ENCODE data around the gene ZNF831. TPM values are rescaled to one million over a fixed set of nuclear protein-coding genes. Genes with fewer than 3 reads are reported as not detected.

ZNF831 gene
- total RNA-seq, 1 donor from 2014 or later, result not detected

- H3K4me3 Mint-ChIP-seq, result peak overlapping the region; percentile 83
- peaks cover 34% of the 10 kb centered on the region for H3K4me1 Mint-ChIP-seq
- H3K27ac Mint-ChIP-seq (ENCODE audit: unreplicated experiment), result no peak overlapping the region
- peak; percentile 27 for DNase-seq (ENCODE audit: low read depth, low spot score)
- H3K9me3 Mint-ChIP-seq, result no peaks in the 10 kb centered on the region
- H3K27me3 Mint-ChIP-seq (ENCODE audit: low read depth), result peaks cover 44% of the 10 kb centered on the region
- no peak for TF ChIP-seq CTCF (conservative IDR thresholded peaks at IDR 0.05)
- H3K36me3 Mint-ChIP-seq (ENCODE audit: low read depth), result no peaks in the 10 kb centered on the region
These were observed 59.6 kb downstream of the ZNF831 start for GRCh38 chr20:59223182-59223601.

GRCh38 chr20:59223750-59224149 lies 60.1 kb downstream of the ZNF831 start:
- H3K9me3 Mint-ChIP-seq, result no peaks in the 10 kb centered on the region
- peak overlapping the region; percentile 83 for H3K4me3 Mint-ChIP-seq
- DNase-seq (ENCODE audit: low read depth, low spot score), result no peak
- H3K27me3 Mint-ChIP-seq (ENCODE audit: low read depth), result peaks cover 44% of the 10 kb centered on the region
- peaks cover 34% of the 10 kb centered on the region for H3K4me1 Mint-ChIP-seq
- TF ChIP-seq CTCF (conservative IDR thresholded peaks at IDR 0.05), result no peak
- H3K27ac Mint-ChIP-seq (ENCODE audit: unreplicated experiment), result no peak overlapping the region
- no peaks in the 10 kb centered on the region for H3K36me3 Mint-ChIP-seq (ENCODE audit: low read depth)

- Mint-ChIP-seq H3K9me3 (peaks cover 5% of the 10 kb centered on the region), H3K4me3 (peak overlapping the region; percentile 7), H3K27me3 (ENCODE audit: low read depth) (peaks cover 44% of the 10 kb centered on the region), H3K27ac (ENCODE audit: unreplicated experiment) (no peak overlapping the region), H3K4me1 (peaks cover 34% of the 10 kb centered on the region), H3K36me3 (ENCODE audit: low read depth) (no peaks in the 10 kb centered on the region)
- no peak for TF ChIP-seq CTCF (conservative IDR thresholded peaks at IDR 0.05)
- DNase-seq (ENCODE audit: low read depth, low spot score), result no peak
These were observed 60.6 kb downstream of the ZNF831 start for GRCh38 chr20:59224236-59224635.

- Mint-ChIP-seq H3K27me3 (ENCODE audit: low read depth) (peaks cover 45% of the 10 kb centered on the region), H3K4me1 (no peaks in the 10 kb centered on the region), H3K9me3 (peaks cover 5% of the 10 kb centered on the region), H3K36me3 (ENCODE audit: low read depth) (no peaks in the 10 kb centered on the region), H3K27ac (ENCODE audit: unreplicated experiment) (no peak overlapping the region), H3K4me3 (no peak overlapping the region)
- no peak for TF ChIP-seq CTCF (conservative IDR thresholded peaks at IDR 0.05)
- DNase-seq (ENCODE audit: low read depth, low spot score), result no peak
These were observed 66.8 kb downstream of the ZNF831 start for GRCh38 chr20:59230385-59230784.

- H3K4me3 Mint-ChIP-seq, result no peak overlapping the region
- no peak overlapping the region for H3K27ac Mint-ChIP-seq (ENCODE audit: unreplicated experiment)
These were observed 67.6 kb downstream of the ZNF831 start for GRCh38 chr20:59231124-59231804.

More at GRCh38 chr20:59231124-59231804, 67.6 kb downstream of the ZNF831 start:
- DNase-seq (ENCODE audit: low read depth, low spot score), result no peak
- Mint-ChIP-seq H3K36me3 (ENCODE audit: low read depth) (no peaks in the 10 kb centered on the region), H3K9me3 (peaks cover 5% of the 10 kb centered on the region), H3K27me3 (ENCODE audit: low read depth) (peaks cover 41% of the 10 kb centered on the region), H3K4me1 (no peaks in the 10 kb centered on the region)
- TF ChIP-seq CTCF (conservative IDR thresholded peaks at IDR 0.05), result no peak
